Testis (tissue), 3 donors: ENCODE data around the gene KIF21B. TPM values are rescaled to one million over a fixed set of nuclear protein-coding genes. Genes with fewer than 3 reads are reported as not detected.

Experiments
- DNase-seq: peaks from one replicate; pipeline ENCODE4 v3.0.0-alpha.2; 2019
- H3K27ac ChIP-seq, 2 donors: fragments of 200-600 bp; sonication (generic); one replicate each; pipeline ENCODE4 v1.5.1; 2019
- H3K27me3 ChIP-seq: fragments of 200-600 bp; sonication (generic); one replicate; pipeline ENCODE4 v1.5.1; 2019
- H3K36me3 ChIP-seq: fragments of 200-600 bp; sonication (generic); one replicate; pipeline ENCODE4 v1.5.1; 2017; ENCODE audit warnings: low read depth; ENCODE audit errors: missing control alignments
- H3K4me1 ChIP-seq: fragments of 200-600 bp; sonication (generic); one replicate; pipeline ENCODE4 v1.5.1; 2019
- H3K4me3 ChIP-seq, 2 donors: fragments of 200-600 bp; sonication (generic); one replicate each; pipeline ENCODE4 v1.5.1; 2017 to 2019
- H3K9me3 ChIP-seq: fragments of 200-600 bp; sonication (generic); one replicate; pipeline ENCODE4 v1.5.1; 2017
- POLR2A ChIP-seq: fragments of 450-650 bp; IDR thresholded peaks from one replicate; pipeline ENCODE4 v1.6.1; 2017; ENCODE audit warnings: antibody characterized with exemption, mild to moderate bottlenecking, moderate library complexity
- WGBS, 2 donors: methylation state at CpG; one replicate each; pipeline ENCODE4 v1.1.5; 2018; 5-methylcytosine and 5-hydroxymethylcytosine counted together
- intact Hi-C: fragments of 100-400 bp; cut with DNase I; formaldehyde crosslinking; loops from one replicate; pipeline ENCODE4 v1.15.1; 2023; ENCODE audit warnings: low total_unique reads
- polyA plus RNA-seq: library from polyadenylated mRNA; stranded (reverse); fragments of 350-450 nt; fragmentation: Illumina TruSeq; extraction: RNeasy Lipid Tissue Mini Kit (QIAGEN cat#74804); gene quantifications from one replicate; pipeline ENCODE4 v1.2.3, GENCODE V29; 2014; ENCODE audit warnings: low read depth, low replicate concordance; ENCODE audit not compliant: insufficient read depth
- total RNA-seq, 2 donors: library from RNA; depleted of rRNA; stranded (reverse); fragments of >200 nt; gene quantifications; one replicate each; pipeline ENCODE4 v1.2.3, GENCODE V29; 2016
- TF ChIP-seq, protein P1 (sequence below), 3 experiments: fragments of 450-650 bp in 2 of 3; fragments of 200-600 bp in 1 of 3; sonication (generic) in 1 of 3; IDR thresholded peaks; one replicate each; pipeline ENCODE4 v1.5.1; 2016 to 2019; ENCODE audit warnings: antibody characterized with exemption in 3 of 3, mild to moderate bottlenecking in 2 of 3, moderate library complexity in 1 of 3

The KIF21B gene
- total and polyA plus RNA-seq, 3 donors from 2014 or later: 23.3 to 32.7 (median 32.3) TPM

- TF ChIP-seq POLR2A: no peak
- TF ChIP-seq, protein P1, sequence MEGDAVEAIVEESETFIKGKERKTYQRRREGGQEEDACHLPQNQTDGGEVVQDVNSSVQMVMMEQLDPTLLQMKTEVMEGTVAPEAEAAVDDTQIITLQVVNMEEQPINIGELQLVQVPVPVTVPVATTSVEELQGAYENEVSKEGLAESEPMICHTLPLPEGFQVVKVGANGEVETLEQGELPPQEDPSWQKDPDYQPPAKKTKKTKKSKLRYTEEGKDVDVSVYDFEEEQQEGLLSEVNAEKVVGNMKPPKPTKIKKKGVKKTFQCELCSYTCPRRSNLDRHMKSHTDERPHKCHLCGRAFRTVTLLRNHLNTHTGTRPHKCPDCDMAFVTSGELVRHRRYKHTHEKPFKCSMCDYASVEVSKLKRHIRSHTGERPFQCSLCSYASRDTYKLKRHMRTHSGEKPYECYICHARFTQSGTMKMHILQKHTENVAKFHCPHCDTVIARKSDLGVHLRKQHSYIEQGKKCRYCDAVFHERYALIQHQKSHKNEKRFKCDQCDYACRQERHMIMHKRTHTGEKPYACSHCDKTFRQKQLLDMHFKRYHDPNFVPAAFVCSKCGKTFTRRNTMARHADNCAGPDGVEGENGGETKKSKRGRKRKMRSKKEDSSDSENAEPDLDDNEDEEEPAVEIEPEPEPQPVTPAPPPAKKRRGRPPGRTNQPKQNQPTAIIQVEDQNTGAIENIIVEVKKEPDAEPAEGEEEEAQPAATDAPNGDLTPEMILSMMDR (IDR thresholded peaks at IDR 0.05): no peak
- no peaks in the 10 kb centered on the region for H3K4me1 ChIP-seq
- WGBS, 2 donors: 84 to 89% methylated on average over 10 to 12 of the region's 12 CpGs
- no peaks in the 10 kb centered on the region for H3K36me3 ChIP-seq
- H3K9me3 ChIP-seq: no peaks in the 10 kb centered on the region
- no peak overlapping the region for H3K27ac ChIP-seq
- no peak overlapping the region for H3K4me3 ChIP-seq
- DNase-seq: no peak
- no peaks in the 10 kb centered on the region for H3K27me3 ChIP-seq
- intact Hi-C loops: no loop called here
These were observed 40.4 kb downstream of the KIF21B start for GRCh38 chr1:200983035-200983561.

GRCh38 chr1:200982071-200982945 lies 41.2 kb downstream of the KIF21B start:
- 80 to 92% methylated on average over 13 to 16 of the region's 19 CpGs for WGBS, 2 donors

GRCh38 chr1:200981278-200981677 lies 42.2 kb downstream of the KIF21B start:
- no peak for TF ChIP-seq POLR2A
- TF ChIP-seq, protein P1 (IDR thresholded peaks at IDR 0.05): no peak
- no peak for DNase-seq
- no peak overlapping the region for H3K4me3 ChIP-seq
- no peaks in the 10 kb centered on the region for H3K27me3 ChIP-seq
- WGBS, 2 donors: 60 to 91% methylated on average over 1 to 4 of the region's 4 CpGs
- H3K36me3 ChIP-seq: no peaks in the 10 kb centered on the region
- no peaks in the 10 kb centered on the region for H3K9me3 ChIP-seq
- H3K27ac ChIP-seq: no peak overlapping the region
- no peaks in the 10 kb centered on the region for H3K4me1 ChIP-seq
- intact Hi-C loops: no loop called here

More at GRCh38 chr1:200982071-200982945, 41.2 kb downstream of the KIF21B start:
- intact Hi-C loops: no loop called here
- H3K4me3 ChIP-seq: no peak overlapping the region
- H3K4me1 ChIP-seq: no peaks in the 10 kb centered on the region
- H3K9me3 ChIP-seq: no peaks in the 10 kb centered on the region
- H3K27ac ChIP-seq: no peak overlapping the region
- no peak for DNase-seq
- no peaks in the 10 kb centered on the region for H3K27me3 ChIP-seq
- no peak for TF ChIP-seq POLR2A
- TF ChIP-seq, protein P1 (IDR thresholded peaks at IDR 0.05): no peak
- H3K36me3 ChIP-seq: no peaks in the 10 kb centered on the region

- H3K9me3 ChIP-seq: no peaks in the 10 kb centered on the region
- DNase-seq: no peak
- no peaks in the 10 kb centered on the region for H3K4me1 ChIP-seq
- intact Hi-C loops: no loop called here
- no peaks in the 10 kb centered on the region for H3K36me3 ChIP-seq
- H3K27ac ChIP-seq: no peak overlapping the region
- WGBS, 2 donors: 86 to 94% methylated on average over 7 to 10 of the region's 10 CpGs
- no peak overlapping the region for H3K4me3 ChIP-seq
- H3K27me3 ChIP-seq: no peaks in the 10 kb centered on the region
- no peak for TF ChIP-seq POLR2A
- TF ChIP-seq, protein P1 (IDR thresholded peaks at IDR 0.05): no peak
These were observed 42.6 kb downstream of the KIF21B start for GRCh38 chr1:200980873-200981272.
